SU-DHL-6 (cell line): Measurements from ENCODE around the gene STOM.

Experiments used
- EZH2phosphoT487 ChIP-seq: fragments of 200-600 bp; sonication (generic), shearing (Covaris generic); conservative IDR thresholded peaks from 2 replicates; pipeline ENCODE4 v1.6.1; 2018; ENCODE audit warnings: mild to moderate bottlenecking, antibody characterized with exemption, low read length, moderate library complexity, mixed read lengths
- TF ChIP-seq, protein P1 (sequence below): fragments of 200-600 bp; sonication (generic); IDR thresholded peaks from one replicate; pipeline ENCODE4 v1.5.1; 2017; ENCODE audit warnings: antibody characterized with exemption, mild to moderate bottlenecking, low read length, moderate library complexity; ENCODE audit not compliant: insufficient read depth, poor library complexity, severe bottlenecking

DNA sequence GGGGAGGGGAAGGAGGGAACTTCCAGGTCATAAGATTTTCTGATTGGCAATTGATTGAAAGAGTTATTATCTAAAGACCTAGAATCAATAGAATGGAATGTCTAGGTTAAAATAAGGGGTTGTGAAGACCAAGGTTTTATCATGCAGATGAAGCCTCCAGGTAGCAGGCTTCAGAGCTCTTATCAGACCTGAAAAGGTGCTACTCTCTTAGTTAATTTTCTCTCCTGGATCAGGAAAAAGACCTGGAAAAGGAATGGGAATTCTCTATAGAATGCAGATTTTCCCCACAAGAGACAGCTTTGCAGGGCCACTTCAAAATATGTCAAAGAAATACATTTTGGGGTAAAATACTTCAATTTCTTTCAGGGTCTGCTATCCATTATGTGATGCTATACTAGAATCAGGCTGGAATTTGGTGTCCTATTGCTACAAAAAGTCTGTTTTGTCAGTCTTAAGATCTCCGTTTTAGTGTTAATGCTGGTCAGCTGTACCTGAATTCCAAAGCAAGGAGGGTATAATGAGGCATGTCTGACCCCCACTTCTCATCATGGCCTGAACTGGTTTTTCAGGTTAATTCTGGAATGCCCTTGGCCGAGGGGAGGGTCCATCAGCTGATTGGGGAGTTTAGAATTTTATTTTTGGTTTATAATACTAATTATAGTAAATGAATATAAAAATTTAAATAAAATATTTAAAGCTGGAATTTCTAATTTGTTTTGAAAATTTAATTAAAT is 16.6 kb upstream of the STOM start:
- TF ChIP-seq, protein P1, sequence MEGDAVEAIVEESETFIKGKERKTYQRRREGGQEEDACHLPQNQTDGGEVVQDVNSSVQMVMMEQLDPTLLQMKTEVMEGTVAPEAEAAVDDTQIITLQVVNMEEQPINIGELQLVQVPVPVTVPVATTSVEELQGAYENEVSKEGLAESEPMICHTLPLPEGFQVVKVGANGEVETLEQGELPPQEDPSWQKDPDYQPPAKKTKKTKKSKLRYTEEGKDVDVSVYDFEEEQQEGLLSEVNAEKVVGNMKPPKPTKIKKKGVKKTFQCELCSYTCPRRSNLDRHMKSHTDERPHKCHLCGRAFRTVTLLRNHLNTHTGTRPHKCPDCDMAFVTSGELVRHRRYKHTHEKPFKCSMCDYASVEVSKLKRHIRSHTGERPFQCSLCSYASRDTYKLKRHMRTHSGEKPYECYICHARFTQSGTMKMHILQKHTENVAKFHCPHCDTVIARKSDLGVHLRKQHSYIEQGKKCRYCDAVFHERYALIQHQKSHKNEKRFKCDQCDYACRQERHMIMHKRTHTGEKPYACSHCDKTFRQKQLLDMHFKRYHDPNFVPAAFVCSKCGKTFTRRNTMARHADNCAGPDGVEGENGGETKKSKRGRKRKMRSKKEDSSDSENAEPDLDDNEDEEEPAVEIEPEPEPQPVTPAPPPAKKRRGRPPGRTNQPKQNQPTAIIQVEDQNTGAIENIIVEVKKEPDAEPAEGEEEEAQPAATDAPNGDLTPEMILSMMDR: no peak
- no peak for TF ChIP-seq EZH2phosphoT487
